ENCODE data around the gene DLEC1.
"Not testable (repeated sequence)": the region's sequence is repeated elsewhere in the genome, so short reads cannot be mapped to it uniquely, and the experiment has no call there.

DLEC1 gene

GRCh38 chr3:38085311-38085942, 46.4 kb downstream of the DLEC1 start:
- DNase-seq: no peak

- DNase-seq: no peak
Observed at GRCh38 chr3:38085943-38086324, 46.9 kb downstream of the DLEC1 start.

GRCh38 chr3:38086496-38086895, 47.5 kb downstream of the DLEC1 start:
- DNase-seq: no peak

- not testable (repeated sequence) for DNase-seq
Observed at GRCh38 chr3:38087278-38087677, 48.3 kb downstream of the DLEC1 start.

GRCh38 chr3:38088126-38089078, 49.4 kb downstream of the DLEC1 start:
- DNase-seq: no peak

GRCh38 chr3:38089163-38089562, 50.2 kb downstream of the DLEC1 start:
- DNase-seq: no peak

- DNase-seq: no peak
Observed at GRCh38 chr3:38090453-38090852, 51.4 kb downstream of the DLEC1 start.

- no peak for DNase-seq
Observed at GRCh38 chr3:38094999-38095398, 56.0 kb downstream of the DLEC1 start.

- no peak for DNase-seq
Observed at GRCh38 chr3:38095669-38096483, 56.9 kb downstream of the DLEC1 start.

- no peak for DNase-seq
Observed at GRCh38 chr3:38097446-38098375, 58.7 kb downstream of the DLEC1 start.

GRCh38 chr3:38098376-38098723, 59.3 kb downstream of the DLEC1 start:
- no peak for DNase-seq

- DNase-seq: no peak
Observed at GRCh38 chr3:38099518-38099917, 60.5 kb downstream of the DLEC1 start.

- DNase-seq: no peak
Observed at GRCh38 chr3:38100498-38100897, 61.5 kb downstream of the DLEC1 start.

- DNase-seq: no peak
Observed at GRCh38 chr3:38101811-38102443, 62.9 kb downstream of the DLEC1 start.

GRCh38 chr3:38102444-38102814, 63.4 kb downstream of the DLEC1 start:
- DNase-seq: no peak

- no peak for DNase-seq
Observed at GRCh38 chr3:38105525-38105924, 66.5 kb downstream of the DLEC1 start.

- no peak for DNase-seq
Observed at GRCh38 chr3:38107911-38108648, 69.1 kb downstream of the DLEC1 start.

- DNase-seq: no peak
Observed at GRCh38 chr3:38108649-38109579, 69.9 kb downstream of the DLEC1 start.

GRCh38 chr3:38109580-38110313, 70.7 kb downstream of the DLEC1 start:
- DNase-seq: no peak

Data from DMS153 (cell line).